GM19238 (cell line): ENCODE results near the gene CEP192.
A peak's percentile ranks its signal among the peaks of the same experiment; 100 is the strongest.

Experiments used
- DNase-seq: peaks from one replicate; pipeline ENCODE4 v3.0.0; 2011; ENCODE audit warnings: low spot score; ENCODE audit not compliant: insufficient read length

Gene CEP192

DNA sequence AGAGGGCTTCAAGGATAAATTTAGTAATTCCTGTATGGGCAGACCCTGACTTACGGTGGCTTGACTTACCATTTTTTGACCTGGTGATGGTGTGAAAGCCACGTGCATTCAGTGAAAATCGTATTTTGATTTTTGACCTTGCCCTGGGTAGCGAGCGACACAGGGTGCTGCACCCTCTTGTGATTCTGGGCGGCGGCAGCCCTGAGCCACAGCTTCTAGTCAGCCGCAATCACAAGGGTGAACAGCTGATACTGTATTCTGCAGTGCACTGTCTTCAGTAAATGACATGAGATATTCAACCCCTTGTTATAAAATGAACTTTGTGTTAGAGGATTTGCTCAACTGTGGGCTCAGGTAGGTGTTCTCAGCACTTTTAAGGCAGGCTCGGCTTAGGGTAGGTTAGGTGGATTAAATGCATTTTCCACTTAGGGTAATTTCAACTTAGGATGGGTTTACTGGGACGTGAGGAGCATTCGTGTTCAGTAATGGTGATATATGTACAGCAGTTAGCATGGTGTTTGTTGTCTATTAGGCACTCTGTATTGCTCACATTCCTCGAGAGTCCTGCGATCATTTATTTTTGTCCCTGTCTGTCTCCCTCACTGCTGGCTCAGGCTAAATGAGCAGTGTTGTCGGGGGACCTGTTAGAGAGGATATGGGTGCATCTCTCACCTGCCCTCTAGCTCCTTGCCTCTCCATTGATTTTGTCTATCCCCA, 109.9 kb downstream of the CEP192 start:
- DNase-seq = no peak

DNA sequence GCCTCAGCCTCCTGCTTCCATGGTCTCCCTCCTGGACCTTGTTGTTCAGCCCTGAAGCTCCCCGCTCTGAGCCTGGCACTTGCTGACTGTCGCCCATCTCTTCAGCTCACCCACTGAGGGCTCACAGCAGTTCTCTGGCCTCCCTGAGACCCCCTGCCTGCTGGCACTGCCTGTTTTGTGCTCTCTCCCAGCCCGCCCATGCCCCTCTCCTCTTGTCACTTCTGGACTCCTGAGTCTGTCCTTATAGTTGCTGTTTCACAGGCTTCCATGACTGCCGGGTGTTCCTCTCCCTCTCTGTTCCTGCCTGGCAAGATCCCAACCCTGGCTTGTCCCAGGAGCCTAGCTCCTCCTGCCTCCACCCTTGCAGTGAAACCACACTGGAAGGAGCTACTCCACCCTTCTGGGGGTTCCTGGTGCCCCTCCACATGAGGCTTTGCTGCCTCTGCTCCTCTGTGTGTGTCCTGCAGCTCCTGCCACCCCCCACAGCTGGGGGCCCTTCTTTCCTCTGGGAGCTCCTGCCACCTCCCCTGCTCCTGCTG, 110.6 kb downstream of the CEP192 start:
- no peak for DNase-seq

DNA sequence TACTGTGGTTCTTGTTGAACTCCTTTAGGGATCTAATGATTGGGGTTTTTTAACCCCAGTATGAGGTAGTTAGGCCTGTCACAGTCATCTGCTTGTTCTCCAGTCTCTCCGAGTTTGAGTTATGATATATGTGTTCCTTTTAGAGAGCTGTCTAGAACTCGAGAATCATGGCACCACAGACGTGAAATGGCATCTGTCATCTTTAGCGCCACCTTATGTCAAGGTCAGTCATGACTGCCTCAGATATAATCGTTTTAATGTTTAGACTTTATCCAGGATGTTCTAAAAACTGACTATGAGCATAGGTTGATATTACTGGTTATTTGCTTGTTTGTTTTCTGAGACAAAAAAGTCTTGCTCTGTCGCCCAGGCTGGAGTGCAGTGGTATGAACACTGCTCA, 112.2 kb downstream of the CEP192 start:
- no peak for DNase-seq

- DNase-seq = no peak
Observed at GRCh38 chr18:13105059-13105458, 113.9 kb downstream of the CEP192 start.

DNA sequence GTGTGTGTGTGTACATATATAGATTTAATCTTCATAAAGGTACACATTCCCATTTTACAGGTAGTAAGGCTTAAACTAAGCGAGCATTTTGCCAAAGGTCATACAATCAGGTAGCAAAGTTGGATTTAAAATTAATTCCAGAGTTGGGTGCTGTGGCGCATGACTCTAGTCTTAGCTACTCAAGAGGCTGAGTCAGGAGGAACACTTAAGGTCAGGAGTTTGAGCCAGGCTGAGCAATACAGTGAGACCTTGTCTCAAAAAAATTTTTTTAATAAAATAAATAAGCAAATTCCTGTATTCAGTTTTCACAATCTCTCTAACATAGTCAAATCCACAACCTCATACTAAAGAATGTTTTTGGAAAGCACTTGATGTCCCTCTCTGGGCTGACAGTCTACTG, 115.9 kb downstream of the CEP192 start:
- DNase-seq = no peak

DNA sequence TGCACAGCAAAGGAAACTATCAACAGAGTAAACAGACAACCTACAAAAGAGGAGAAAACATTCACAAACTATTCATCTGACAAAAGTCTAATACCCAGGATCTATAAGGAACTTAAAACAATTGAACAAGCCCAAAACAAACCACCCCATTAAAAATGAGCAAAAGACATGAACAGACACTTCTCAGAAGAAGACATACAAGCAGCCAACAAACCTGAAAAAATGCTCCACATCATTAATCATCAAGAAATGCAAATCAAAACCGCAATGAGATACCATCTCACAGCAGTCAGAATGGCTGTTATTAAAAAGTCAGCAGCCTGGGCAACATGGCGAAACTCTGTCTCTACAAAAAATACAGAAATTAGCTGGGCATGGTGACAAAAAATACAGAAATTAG, 117.2 kb downstream of the CEP192 start:
- DNase-seq = no peak

DNA sequence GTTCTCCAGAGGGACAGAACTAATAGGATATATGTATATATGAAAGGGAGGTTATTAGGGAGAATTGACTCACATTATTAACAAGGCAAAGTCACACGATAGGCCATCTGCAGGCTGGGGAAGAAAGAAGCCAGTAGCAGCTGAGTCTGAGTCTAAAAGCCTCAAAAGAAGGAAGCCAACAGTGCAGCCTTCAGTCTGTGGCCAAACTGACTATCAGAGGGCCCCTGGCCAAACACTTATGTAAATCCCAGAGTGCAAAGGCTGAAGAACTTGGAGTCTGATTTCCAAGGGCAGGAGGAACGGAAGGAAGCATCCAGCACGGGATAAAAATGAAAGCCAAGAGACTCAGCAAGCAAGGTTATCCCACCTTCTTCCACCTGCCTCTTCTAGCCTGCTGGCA, 119.4 kb downstream of the CEP192 start:
- DNase-seq = no peak

- DNase-seq = no peak
Observed at GRCh38 chr18:13112982-13113381, 121.8 kb downstream of the CEP192 start.

DNA sequence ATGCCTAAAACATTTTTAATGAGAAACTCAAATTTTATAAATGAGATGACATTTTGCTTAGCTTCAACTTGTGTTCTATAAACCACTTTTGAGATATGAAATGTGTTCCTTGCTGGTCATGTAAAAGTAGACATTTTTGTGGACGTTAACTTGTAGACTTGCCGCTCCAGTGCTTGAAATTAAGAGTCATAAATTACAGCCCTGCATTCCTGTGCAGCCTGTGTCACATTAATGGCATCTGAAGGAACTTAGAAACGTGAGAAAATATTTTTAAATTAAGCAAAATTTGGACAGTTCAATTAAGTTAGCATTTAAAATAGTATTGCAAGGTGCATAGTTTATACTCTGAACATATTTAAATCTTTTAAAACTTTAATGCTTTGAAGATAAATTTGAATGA, 129.1 kb downstream of the CEP192 start:
- no peak for DNase-seq

DNA sequence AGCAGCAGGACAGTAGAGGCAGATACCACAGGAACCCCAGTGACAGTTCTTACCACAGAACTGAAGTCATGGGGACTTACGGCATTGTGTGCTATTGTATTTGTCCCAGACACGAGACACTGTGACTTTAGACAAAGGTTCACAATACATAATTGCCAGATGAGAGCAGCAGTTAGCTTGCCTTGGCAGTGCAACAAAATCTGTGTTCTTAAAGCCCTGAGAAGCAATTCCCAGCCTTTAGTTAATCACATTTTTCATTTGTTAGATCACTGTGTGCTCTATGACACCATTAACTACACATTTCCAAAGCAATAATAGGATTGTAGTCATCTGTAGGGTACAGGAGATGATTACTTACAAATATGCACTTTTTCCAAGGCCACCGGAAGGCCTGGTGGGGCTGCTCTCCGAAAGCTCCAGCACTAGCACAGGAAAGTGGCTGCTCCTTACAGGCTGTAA, 129.8 kb downstream of the CEP192 start:
- no peak for DNase-seq

DNA sequence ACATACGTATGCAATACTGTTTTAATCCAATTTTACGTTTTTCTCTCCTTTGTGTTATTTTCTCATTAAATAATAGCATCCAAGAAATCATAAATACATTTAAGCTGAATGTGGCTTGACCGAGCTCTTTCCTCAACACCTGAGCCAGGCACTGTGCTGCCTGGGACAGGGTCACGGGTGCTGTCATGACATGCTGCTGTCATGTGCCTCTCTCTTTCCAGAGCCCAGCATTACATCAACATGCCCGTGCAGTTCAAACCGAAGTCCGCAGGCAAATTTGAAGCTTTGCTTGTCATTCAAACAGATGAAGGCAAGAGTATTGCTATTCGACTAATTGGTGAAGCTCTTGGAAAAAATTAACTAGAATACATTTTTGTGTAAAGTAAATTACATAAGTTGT, 133.2 kb downstream of the CEP192 start:
- DNase-seq = no peak

GRCh38 chr18:13125191-13125590, 134.0 kb downstream of the CEP192 start:
- DNase-seq = no peak

DNA sequence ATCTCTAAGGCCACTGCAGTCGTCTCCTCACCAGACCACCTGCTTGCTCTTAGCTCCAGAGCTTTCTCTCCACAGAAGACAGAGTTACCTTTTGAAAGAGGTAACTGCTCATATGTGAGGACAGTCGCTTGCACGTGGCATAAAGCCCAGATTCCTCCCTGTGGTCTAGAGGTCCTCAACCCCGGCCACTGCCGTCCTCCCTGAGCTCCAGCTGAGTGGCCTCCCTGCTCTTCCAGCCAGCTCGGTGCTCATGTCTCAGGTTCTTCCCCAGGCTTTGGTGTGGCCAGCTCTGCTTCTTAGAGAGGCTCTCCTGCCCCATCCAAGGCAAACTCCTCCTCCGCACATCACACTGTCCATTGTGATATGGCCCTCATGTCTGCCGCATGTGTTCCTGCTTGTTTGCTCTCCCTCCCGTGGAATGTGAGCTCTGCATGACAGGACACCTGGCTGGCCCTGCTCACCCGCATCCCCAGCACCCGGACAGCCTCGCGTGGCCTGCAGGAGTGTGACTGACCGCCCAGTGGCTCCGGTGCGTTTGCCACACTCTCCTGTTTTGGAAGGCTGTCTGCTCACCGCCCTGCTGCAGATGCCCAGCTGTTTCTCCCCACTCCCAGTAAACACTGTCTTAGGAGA, 135.9 kb downstream of the CEP192 start:
- no peak for DNase-seq

DNA sequence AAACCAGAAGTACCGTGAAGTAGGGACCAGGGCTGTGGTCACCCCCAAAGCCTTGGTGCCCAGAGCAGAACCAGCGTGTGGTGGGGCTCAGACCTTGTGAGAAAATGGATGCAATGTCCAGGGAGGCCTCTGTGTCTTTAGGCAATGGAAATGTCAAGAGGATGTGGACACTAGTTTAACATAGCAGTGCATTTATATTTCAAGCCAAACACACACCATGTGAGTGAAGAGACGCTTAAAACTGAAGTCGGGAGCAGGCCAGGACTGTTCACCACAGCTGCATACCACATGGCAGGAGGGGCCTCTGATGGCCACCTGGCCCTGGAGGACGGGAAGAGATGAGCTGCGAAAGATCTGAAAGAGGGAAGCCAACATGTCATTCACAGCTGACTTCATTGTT, 140.1 kb downstream of the CEP192 start:
- no peak for DNase-seq

- no peak for DNase-seq
Observed at GRCh38 chr18:13134551-13135401, 143.6 kb downstream of the CEP192 start.

DNA sequence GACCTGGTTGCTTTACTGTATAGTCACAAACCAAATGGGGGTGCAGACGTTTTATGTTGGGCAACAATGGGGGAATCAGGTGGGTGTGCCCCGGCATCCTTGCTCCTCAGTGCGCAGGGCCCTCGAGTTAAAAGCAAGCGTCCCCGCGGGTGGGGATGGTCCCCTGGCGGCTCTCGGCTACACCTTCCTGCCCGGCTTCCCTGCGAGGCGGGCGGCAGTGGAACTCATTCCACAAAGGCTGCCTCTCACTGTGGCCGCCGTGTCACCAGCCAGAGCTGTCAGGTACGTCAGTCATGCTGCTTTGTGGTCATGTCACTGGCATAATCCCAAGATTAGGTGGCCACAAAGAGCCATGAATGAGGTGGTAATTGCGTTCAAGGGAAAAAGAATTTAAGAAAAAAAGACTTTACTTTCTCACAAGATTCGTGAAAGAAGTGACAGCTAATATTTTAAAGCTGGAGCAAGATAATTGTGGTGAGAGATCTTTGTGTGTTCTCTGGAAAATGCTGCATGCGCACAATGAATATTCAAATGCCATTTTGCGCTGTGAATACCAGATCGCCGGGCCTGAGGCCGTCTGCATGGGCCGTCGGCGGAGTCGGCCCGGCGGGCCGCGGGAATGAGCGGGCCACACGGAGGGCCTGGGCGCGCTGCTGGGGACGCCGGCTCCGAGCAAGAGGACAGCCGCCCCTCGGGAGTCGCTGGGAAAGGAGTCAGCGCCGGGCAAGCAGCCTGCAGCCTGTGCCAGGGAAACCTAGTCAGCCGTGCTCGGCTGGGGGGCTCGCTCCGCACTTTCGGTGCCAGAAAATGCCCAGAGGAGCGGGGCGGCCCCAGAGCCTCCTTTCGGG, 145.1 kb downstream of the CEP192 start:
- DNase-seq = no peak

DNA sequence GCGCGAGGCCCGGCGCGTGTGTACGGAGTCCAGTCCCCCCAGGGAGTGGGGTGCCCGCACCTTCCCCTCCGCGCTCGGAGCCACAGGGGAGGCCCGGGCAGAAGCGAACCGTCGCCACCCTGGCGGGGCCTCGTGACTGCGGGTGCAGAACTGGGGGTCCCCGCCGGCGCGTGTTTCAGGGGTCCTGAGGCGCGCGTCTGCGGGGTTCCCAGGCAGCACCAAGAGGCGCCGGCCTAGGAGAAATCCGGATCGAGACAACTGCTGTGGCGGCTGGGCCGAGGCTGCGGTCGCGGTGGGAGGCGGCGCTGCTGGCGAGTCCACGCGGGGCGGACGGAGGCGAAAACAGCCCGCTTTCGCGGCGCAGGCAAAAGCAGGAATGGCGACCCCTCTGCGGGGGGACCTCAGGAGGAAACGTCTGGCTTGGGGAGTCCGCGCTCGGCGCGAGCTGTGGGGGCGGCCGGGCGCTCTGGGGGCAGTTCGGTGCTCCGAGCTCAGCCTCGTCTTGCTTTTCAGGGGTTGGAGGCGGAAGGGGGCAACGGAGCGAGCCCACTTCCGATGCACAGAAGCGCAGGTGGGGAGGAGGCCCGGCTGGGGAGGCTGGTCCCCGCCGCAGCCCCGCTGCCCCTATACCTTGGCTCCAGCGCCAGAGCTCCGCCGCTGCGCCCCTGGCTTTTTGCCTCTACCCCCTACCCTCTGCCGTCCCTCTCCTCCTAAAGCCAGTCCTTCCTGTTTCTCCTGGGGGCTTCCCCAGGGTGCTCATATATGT, 145.9 kb downstream of the CEP192 start:
- peak; percentile 48 for DNase-seq

DNA sequence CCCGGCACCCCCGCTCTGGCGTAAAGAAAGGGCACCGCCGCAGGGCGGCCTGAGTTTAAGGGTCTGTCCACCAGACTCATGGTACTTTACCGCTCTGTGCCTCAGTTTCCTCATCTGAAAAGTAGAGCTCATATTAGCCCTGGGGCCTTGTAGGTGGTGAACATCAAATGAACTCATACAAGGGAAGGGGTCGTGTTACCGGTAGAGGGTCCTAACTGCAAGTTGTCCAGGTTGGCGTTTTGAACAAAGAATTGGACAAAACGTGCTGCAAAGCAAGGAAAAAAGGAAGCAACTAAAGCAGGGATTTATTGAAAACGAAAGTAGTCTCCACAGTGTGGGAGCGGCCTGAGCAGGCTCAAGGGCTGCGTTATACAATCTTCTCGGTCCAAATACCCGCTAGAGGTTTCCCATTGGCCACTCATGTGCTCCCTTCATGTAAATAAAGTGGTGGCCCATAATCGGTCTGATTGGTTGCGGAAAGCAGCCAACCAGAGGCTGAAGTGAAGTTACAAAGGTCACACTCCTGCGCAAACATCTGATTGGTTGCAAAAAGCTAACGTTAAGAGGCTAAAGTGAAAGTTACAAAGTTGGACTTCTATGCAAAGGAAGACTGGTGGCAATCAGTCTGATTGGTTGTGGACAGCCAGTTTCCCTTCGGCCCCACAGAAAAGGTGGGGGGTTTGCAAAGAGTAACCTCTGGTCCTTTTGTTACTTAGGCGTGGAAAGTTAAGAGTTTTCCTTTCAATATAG, 146.7 kb downstream of the CEP192 start:
- peak; percentile 42 for DNase-seq

GRCh38 chr18:13138420-13139139, 147.4 kb downstream of the CEP192 start:
- DNase-seq = no peak
